Ishikawa (cell line): ENCODE measurements around the gene SLC4A1AP.

Experiments used
- CEBPB ChIP-seq: IDR thresholded peaks from 2 replicates; pipeline ENCODE4 v1.6.1; 2012
- CREB1 ChIP-seq: IDR thresholded peaks from 2 replicates; pipeline ENCODE4 v1.6.1; 2012; ENCODE audit warnings: low read depth
- EGR1 ChIP-seq: IDR thresholded peaks from 2 replicates; pipeline ENCODE4 v1.6.1; 2012
- EP300 ChIP-seq: IDR thresholded peaks from 2 replicates; pipeline ENCODE4 v1.6.1; 2012; ENCODE audit warnings: borderline replicate concordance
- FOXM1 ChIP-seq: IDR thresholded peaks from 2 replicates; pipeline ENCODE4 v1.6.1; 2012; ENCODE audit warnings: low read depth, borderline replicate concordance
- MAX ChIP-seq: IDR thresholded peaks from 2 replicates; pipeline ENCODE4 v1.6.1; 2012
- NFIC ChIP-seq: IDR thresholded peaks from 2 replicates; pipeline ENCODE4 v1.6.1; 2012
- RAD21 ChIP-seq: IDR thresholded peaks from 2 replicates; pipeline ENCODE4 v1.6.1; 2012; ENCODE audit warnings: low read depth
- REST ChIP-seq: IDR thresholded peaks from 2 replicates; pipeline ENCODE4 v1.6.1; 2012; ENCODE audit warnings: low read depth, mild to moderate bottlenecking
- TAF1 ChIP-seq: IDR thresholded peaks from 2 replicates; pipeline ENCODE4 v1.6.1; 2012; ENCODE audit warnings: low read depth, mild to moderate bottlenecking
- TCF12 ChIP-seq: IDR thresholded peaks from 2 replicates; pipeline ENCODE4 v1.6.1; 2012; ENCODE audit warnings: low read depth
- TEAD4 ChIP-seq: IDR thresholded peaks from 2 replicates; pipeline ENCODE4 v1.6.1; 2012
- USF1 ChIP-seq: IDR thresholded peaks from 2 replicates; pipeline ENCODE4 v1.6.1; 2012
- YY1 ChIP-seq: IDR thresholded peaks from 2 replicates; pipeline ENCODE4 v1.6.1; 2012; ENCODE audit warnings: low read depth
- ZBTB7A ChIP-seq: IDR thresholded peaks from 2 replicates; pipeline ENCODE4 v1.6.1; 2012; ENCODE audit warnings: low read depth

SLC4A1AP gene

GRCh38 chr2:27621524-27621923 lies 42.2 kb upstream of the SLC4A1AP start:
- no peak for TF ChIP-seq EP300
- no peak for TF ChIP-seq USF1
- no peak for TF ChIP-seq TAF1
- TF ChIP-seq REST, result no peak
- no peak for TF ChIP-seq ZBTB7A
- no peak for TF ChIP-seq NFIC
- TF ChIP-seq FOXM1, result no peak

- no peak for TF ChIP-seq CEBPB
- TF ChIP-seq REST, result no peak
- TF ChIP-seq CREB1, result no peak
- TF ChIP-seq EP300, result no peak
- 0 out of 2 replicates have a peak, but pooled peaks have one; percentile 40 for TF ChIP-seq NFIC
- no peak for TF ChIP-seq EGR1
- TF ChIP-seq RAD21, result no peak
- TF ChIP-seq YY1, result no peak
- no peak for TF ChIP-seq USF1
- TF ChIP-seq MAX, result no peak
- no peak for TF ChIP-seq TCF12
- TF ChIP-seq ZBTB7A, result no peak
- TF ChIP-seq TEAD4, result peak; percentile 66; the same call in 1 of the 2 replicates
Measured at GRCh38 chr2:27622921-27623384, 40.7 kb upstream of the SLC4A1AP start.

GRCh38 chr2:27624943-27625342 lies 38.7 kb upstream of the SLC4A1AP start:
- no peak for TF ChIP-seq YY1
- no peak for TF ChIP-seq RAD21
- no peak for TF ChIP-seq TCF12
- TF ChIP-seq TEAD4, result no peak
- TF ChIP-seq REST, result no peak
- TF ChIP-seq EP300, result no peak
- no peak for TF ChIP-seq EGR1
- no peak for TF ChIP-seq NFIC
- TF ChIP-seq MAX, result no peak
- no peak for TF ChIP-seq CEBPB
- TF ChIP-seq ZBTB7A, result no peak

GRCh38 chr2:27627963-27628766 lies 35.5 kb upstream of the SLC4A1AP start:
- TF ChIP-seq NFIC, result no peak
- no peak for TF ChIP-seq REST
- no peak for TF ChIP-seq EGR1
- peak; percentile 28; the same call in 1 of the 2 replicates for TF ChIP-seq EP300
- TF ChIP-seq FOXM1, result no peak
- TF ChIP-seq TAF1, result no peak
- no peak for TF ChIP-seq ZBTB7A
- no peak for TF ChIP-seq CEBPB
- no peak; the same call in 1 of the 2 replicates for TF ChIP-seq TCF12
- peak; percentile 58 for TF ChIP-seq TEAD4
- no peak for TF ChIP-seq MAX
- TF ChIP-seq RAD21, result no peak
- TF ChIP-seq USF1, result no peak
